ENCODE results near the gene CBFA2T3.

- TF ChIP-seq CTCF (IDR thresholded peaks at IDR 0.05; ENCODE audit: low read depth, low read length) (no peak), EZH2phosphoT487 (IDR thresholded peaks at IDR 0.05; ENCODE audit: low read depth) (no peak)
These were observed 25.5 kb downstream of the CBFA2T3 start for GRCh38 chr16:88951501-88951900.
